Tibial nerve (tissue), 3 donors: ENCODE measurements around the gene MARCHF5.

Experiments used
- CTCF ChIP-seq, 5 experiments: fragments of 200-600 bp in 3 of 5; fragments of 450-650 bp in 2 of 5; sonication (generic) in 3 of 5; IDR thresholded peaks; one replicate each; pipeline ENCODE4 v1.5.1; 2016 to 2019; ENCODE audit warnings: antibody characterized with exemption in 5 of 5, mild to moderate bottlenecking in 3 of 5, moderate library complexity in 2 of 5
- POLR2A ChIP-seq, 2 donors: fragments of 450-650 bp; IDR thresholded peaks; one replicate each; pipeline ENCODE4 v1.6.1; 2017; ENCODE audit warnings: antibody characterized with exemption in 2 of 2, mild to moderate bottlenecking in 2 of 2, moderate library complexity in 2 of 2

DNA sequence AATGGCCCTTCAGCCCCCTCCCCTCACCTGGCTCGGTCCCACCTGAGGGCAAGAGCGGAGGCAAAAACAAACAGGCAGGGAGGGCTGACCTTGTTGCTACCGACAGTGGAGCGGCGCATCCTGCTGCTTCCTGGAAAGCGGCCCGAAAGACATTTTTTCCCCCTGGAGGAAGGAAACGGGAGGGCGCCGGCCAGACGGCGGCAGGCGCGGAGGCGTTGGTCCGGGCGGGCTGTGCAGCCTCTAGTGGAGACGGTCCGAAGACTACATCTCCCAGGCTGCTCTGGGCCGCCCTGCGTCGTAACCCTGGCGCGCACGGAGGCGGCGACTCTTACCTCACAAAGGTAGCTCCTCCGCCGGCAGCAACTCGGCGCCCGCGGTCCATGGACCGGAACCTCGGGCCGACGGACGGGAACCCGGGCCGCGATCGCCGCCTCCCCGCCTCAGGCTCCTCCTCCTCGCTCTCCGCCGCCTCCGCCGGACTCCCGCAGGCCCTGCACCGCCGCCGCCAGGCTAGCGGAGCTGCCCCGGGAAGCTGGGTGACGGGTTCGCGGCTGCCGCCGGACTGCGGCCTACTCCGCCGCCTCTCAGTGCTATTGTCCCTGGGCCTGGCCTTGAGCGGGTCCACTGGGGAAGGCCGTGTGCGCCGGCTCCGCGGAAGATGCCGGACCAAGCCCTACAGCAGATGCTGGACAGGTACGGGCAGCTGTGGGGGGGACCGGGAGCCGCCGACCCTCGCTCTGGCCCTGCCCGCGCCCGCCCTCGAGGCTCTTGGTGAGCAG is at the start of gene MARCHF5, which contains the start of gene CPEB3:
- peak; percentile 42 to 97 (median 71) for TF ChIP-seq CTCF (IDR thresholded peaks at IDR 0.05)
- TF ChIP-seq POLR2A (IDR thresholded peaks at IDR 0.05) = peak; percentile 53 to 81
